ENCODE results near the gene VAMP2.

VAMP2 gene

DNA sequence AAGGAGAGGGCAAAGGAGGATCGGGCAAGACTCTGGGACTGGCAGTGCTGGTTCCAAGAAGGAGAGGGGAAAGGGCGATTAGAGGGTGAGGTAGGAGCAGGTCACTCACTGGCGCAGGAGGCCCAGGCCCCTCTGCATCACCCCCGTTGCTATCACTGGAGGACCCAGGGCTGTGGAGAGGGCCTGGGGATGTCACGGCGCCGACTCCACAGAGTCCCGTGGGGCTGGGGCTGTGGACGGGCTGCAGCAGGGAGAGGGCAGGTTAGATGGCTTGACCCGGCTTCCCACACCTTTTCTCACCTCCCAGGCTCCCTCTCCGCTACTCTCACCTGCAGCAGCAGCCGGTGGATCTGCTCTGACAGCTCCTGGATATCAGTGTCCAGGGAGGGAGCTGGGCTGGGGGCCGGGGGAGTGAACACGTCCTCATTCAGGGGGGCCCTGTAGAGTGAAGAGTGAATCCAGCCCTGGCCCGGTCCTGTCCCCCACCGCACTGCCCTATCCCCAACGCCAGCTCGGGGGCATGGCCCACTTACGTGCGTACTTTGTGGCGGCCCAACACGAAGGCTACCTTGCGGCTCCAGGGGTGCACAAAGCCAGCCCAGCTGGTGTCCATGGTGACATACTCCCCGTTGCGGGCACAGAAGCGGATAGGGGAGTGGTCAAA is 15.5 kb downstream of the VAMP2 start:
- no peak overlapping the region for H3K4me2 ChIP-seq (ENCODE audit: low read length)
- H3K4me3 ChIP-seq (ENCODE audit: low read depth, low read length, poor library complexity, severe bottlenecking), result no peak overlapping the region
- no peaks in the 10 kb centered on the region for H4K20me1 ChIP-seq (ENCODE audit: insufficient read depth, low read length)
- H2AFZ ChIP-seq (ENCODE audit: low read length), result no peak overlapping the region
- H3K9me3 ChIP-seq (ENCODE audit: low read length), result no peaks in the 10 kb centered on the region
- H3F3A ChIP-seq (ENCODE audit: insufficient read depth, low read length), result no peaks in the 10 kb centered on the region
- no peaks in the 10 kb centered on the region for H3K9me2 ChIP-seq (ENCODE audit: low read depth, low read length)
- H3K9ac ChIP-seq (ENCODE audit: low read length), result no peak overlapping the region
- H3K27ac ChIP-seq (ENCODE audit: low read depth, low read length, poor library complexity, severe bottlenecking), result no peak overlapping the region
- H3K36me3 ChIP-seq (ENCODE audit: insufficient read depth, low read length), result peaks cover 40% of the 10 kb centered on the region
- TF ChIP-seq EZH2 (IDR thresholded peaks at IDR 0.05; ENCODE audit: borderline replicate concordance, low read length), result no peak
- TF ChIP-seq, protein P1, sequence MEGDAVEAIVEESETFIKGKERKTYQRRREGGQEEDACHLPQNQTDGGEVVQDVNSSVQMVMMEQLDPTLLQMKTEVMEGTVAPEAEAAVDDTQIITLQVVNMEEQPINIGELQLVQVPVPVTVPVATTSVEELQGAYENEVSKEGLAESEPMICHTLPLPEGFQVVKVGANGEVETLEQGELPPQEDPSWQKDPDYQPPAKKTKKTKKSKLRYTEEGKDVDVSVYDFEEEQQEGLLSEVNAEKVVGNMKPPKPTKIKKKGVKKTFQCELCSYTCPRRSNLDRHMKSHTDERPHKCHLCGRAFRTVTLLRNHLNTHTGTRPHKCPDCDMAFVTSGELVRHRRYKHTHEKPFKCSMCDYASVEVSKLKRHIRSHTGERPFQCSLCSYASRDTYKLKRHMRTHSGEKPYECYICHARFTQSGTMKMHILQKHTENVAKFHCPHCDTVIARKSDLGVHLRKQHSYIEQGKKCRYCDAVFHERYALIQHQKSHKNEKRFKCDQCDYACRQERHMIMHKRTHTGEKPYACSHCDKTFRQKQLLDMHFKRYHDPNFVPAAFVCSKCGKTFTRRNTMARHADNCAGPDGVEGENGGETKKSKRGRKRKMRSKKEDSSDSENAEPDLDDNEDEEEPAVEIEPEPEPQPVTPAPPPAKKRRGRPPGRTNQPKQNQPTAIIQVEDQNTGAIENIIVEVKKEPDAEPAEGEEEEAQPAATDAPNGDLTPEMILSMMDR (IDR thresholded peaks at IDR 0.05; ENCODE audit: low read length), result no peak
- peaks cover 13% of the 10 kb centered on the region for H3K4me1 ChIP-seq (ENCODE audit: insufficient read depth, low read length, severe bottlenecking)
- no peaks in the 10 kb centered on the region for H3K79me2 ChIP-seq (ENCODE audit: insufficient read depth, low read length)
- H3K27me3 ChIP-seq (ENCODE audit: insufficient read depth, low read length), result no peaks in the 10 kb centered on the region

DNA sequence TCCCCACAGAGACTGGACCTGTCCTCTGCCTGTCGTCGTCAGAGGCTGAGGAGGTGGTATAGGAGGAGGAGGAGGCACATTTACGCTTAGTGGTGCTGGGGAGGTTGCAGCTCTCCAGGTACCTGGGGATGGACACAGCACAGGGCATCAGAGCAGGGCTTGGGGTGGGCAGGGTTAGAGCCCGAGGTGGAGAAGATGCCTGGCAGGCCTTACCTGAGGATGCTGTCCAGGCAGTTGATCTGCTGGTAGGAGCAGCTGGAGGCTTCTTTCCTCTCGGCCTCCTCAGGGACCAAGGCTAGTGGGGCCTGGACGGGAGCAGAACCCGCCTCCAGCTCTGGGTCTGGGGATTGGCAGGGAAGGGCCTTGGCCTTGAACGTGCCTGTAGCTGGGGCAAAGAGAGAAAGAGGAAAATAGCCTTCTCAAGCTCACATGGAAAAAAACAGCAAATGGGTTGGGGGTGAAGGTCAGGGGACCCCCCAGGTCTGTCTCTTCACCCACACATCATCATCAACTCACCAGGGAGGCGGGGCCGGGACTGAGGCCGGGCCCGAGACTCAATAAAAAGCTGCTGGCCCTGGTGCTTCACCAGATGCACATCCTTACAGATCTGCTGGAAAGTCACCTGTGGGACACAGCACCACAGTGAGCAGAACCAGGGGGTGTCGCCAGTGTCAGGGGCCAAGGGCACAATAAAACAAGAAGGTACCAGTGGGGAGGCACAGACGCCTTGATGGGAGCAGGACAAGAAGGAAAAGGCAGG is 16.2 kb downstream of the VAMP2 start:
- Histone ChIP-seq H3K9me2 (ENCODE audit: low read depth, low read length) (no peaks in the 10 kb centered on the region), H4K20me1 (ENCODE audit: insufficient read depth, low read length) (no peaks in the 10 kb centered on the region), H2AFZ (ENCODE audit: low read length) (no peak overlapping the region), H3F3A (ENCODE audit: insufficient read depth, low read length) (no peaks in the 10 kb centered on the region), H3K27me3 (ENCODE audit: insufficient read depth, low read length) (no peaks in the 10 kb centered on the region), H3K4me1 (ENCODE audit: insufficient read depth, low read length, severe bottlenecking) (peaks cover 9% of the 10 kb centered on the region), H3K9me3 (ENCODE audit: low read length) (no peaks in the 10 kb centered on the region), H3K4me3 (ENCODE audit: low read depth, low read length, poor library complexity, severe bottlenecking) (no peak overlapping the region), H3K79me2 (ENCODE audit: insufficient read depth, low read length) (no peaks in the 10 kb centered on the region), H3K36me3 (ENCODE audit: insufficient read depth, low read length) (peaks cover 46% of the 10 kb centered on the region), H3K4me2 (ENCODE audit: low read length) (no peak overlapping the region), H3K27ac (ENCODE audit: low read depth, low read length, poor library complexity, severe bottlenecking) (no peak overlapping the region), H3K9ac (ENCODE audit: low read length) (no peak overlapping the region)
- no peak for TF ChIP-seq EZH2 (IDR thresholded peaks at IDR 0.05; ENCODE audit: borderline replicate concordance, low read length)
- TF ChIP-seq, protein P1 (IDR thresholded peaks at IDR 0.05; ENCODE audit: low read length), result no peak

DNA sequence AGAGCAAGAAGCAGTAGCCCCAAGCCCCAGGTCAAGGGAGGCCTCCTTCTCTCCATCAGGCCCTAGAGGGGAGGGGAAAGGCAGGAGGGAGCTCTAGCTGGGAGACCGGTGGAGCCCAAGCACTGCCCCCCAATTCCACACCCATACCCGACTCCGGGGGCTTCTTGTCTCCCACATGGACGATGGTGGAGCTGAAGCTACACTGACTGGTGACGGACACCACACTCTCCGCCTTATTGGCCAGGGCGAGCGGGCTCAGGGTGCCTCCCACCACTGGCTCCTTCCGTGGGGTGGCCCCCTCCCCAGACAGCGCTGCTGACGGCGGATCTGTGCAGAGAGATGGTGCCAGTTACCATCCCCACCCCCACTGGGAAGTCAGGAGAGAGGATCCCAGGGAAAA is 16.9 kb downstream of the VAMP2 start:
- no peak overlapping the region for H2AFZ ChIP-seq (ENCODE audit: low read length)
- H3F3A ChIP-seq (ENCODE audit: insufficient read depth, low read length), result no peaks in the 10 kb centered on the region
- H3K9me2 ChIP-seq (ENCODE audit: low read depth, low read length), result no peaks in the 10 kb centered on the region
- TF ChIP-seq, protein P1 (IDR thresholded peaks at IDR 0.05; ENCODE audit: low read length), result no peak
- TF ChIP-seq EZH2 (IDR thresholded peaks at IDR 0.05; ENCODE audit: borderline replicate concordance, low read length), result no peak
- peaks cover 52% of the 10 kb centered on the region for H3K36me3 ChIP-seq (ENCODE audit: insufficient read depth, low read length)
- H3K27ac ChIP-seq (ENCODE audit: low read depth, low read length, poor library complexity, severe bottlenecking), result no peak overlapping the region
- H3K4me3 ChIP-seq (ENCODE audit: low read depth, low read length, poor library complexity, severe bottlenecking), result no peak overlapping the region
- peaks cover 4% of the 10 kb centered on the region for H3K4me1 ChIP-seq (ENCODE audit: insufficient read depth, low read length, severe bottlenecking)
- no peaks in the 10 kb centered on the region for H4K20me1 ChIP-seq (ENCODE audit: insufficient read depth, low read length)
- no peak overlapping the region for H3K9ac ChIP-seq (ENCODE audit: low read length)
- no peaks in the 10 kb centered on the region for H3K9me3 ChIP-seq (ENCODE audit: low read length)
- H3K27me3 ChIP-seq (ENCODE audit: insufficient read depth, low read length), result no peaks in the 10 kb centered on the region
- H3K79me2 ChIP-seq (ENCODE audit: insufficient read depth, low read length), result no peaks in the 10 kb centered on the region
- no peak overlapping the region for H3K4me2 ChIP-seq (ENCODE audit: low read length)
